BJ (cell line): Measurements from ENCODE around the gene CNPY1. TPM values are rescaled to one million over a fixed set of nuclear protein-coding genes. Genes with fewer than 3 reads are reported as not detected.

ENCODE experiments used
- CTCF ChIA-PET: fragments of 350-600 bp; formaldehyde crosslinking; extraction: SDS; loops from one replicate; lab custom pipeline; 2021; ENCODE audit warnings: antibody characterized with exemption, inconsistent platforms; lab: Yijun Ruan, JAX
- POLR2A ChIA-PET: fragments of 300-600 bp; sonication (Branson Sonifier 250); formaldehyde crosslinking; extraction: SDS; loops from one replicate; lab custom pipeline; 2021; ENCODE audit warnings: antibody characterized with exemption; lab: Charles Lee
- DNase-seq: peaks from one replicate; pipeline ENCODE4 v3.0.0-alpha.2; 2011; ENCODE audit warnings: low read depth
- H3K27me3 ChIP-seq: 2 replicates; pipeline ENCODE4 v1.6.0; 2011; ENCODE audit warnings: low read length; ENCODE audit not compliant: control insufficient read depth, insufficient read depth
- H3K36me3 ChIP-seq: 2 replicates; pipeline ENCODE4 v1.5.1; 2011; ENCODE audit warnings: low read length; ENCODE audit not compliant: control insufficient read depth, insufficient read depth
- H3K4me3 ChIP-seq: 2 replicates; pipeline ENCODE4 v1.5.1; 2011; ENCODE audit warnings: low read depth, mild to moderate bottlenecking, control low read depth, low read length
- polyA plus RNA-seq: library from polyadenylated mRNA; depleted of rRNA; stranded (reverse); fragments of >200 nt; gene quantifications from 2 replicates; pipeline ENCODE4 v1.2.3, GENCODE V29; 2011
- TF ChIP-seq, protein P1 (sequence below): IDR thresholded peaks from 2 replicates; pipeline ENCODE4 v1.5.1; 2011; ENCODE audit warnings: low read depth, mild to moderate bottlenecking, control low read depth, inconsistent platforms, low read length, moderate library complexity; ENCODE audit not compliant: insufficient read depth

Gene CNPY1
- polyA plus RNA-seq, 1 experiment: not detected

DNA sequence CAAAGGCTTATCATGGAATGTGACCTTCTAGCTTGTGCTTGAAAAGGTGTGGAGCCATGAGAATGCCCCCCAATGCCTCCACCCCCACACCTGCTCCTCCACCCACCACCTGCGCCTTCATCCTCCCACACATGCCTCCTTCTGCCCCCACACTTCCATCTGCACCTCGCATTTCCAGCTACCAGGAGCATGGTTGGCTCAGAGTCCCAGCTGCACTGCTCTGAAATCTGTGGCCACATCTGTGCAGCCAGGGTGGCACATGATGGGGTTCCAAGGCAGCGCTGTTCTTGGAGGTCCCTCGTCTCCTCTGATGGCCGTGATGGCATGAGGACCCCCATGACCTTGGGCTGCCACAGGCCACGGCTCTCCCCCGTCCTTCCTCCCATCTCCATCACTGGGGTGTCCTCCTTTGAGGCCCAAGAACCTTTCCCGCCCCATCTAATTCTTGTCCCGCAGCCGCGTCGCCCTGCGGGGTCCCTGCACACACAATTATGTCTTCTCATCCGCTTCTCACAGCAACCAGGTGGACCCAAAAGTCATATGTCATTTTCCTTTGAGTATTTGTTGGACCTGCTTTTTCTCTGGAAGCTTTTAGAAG, 40.6 kb upstream of the CNPY1 start:
- no peak for DNase-seq
- TF ChIP-seq, protein P1, sequence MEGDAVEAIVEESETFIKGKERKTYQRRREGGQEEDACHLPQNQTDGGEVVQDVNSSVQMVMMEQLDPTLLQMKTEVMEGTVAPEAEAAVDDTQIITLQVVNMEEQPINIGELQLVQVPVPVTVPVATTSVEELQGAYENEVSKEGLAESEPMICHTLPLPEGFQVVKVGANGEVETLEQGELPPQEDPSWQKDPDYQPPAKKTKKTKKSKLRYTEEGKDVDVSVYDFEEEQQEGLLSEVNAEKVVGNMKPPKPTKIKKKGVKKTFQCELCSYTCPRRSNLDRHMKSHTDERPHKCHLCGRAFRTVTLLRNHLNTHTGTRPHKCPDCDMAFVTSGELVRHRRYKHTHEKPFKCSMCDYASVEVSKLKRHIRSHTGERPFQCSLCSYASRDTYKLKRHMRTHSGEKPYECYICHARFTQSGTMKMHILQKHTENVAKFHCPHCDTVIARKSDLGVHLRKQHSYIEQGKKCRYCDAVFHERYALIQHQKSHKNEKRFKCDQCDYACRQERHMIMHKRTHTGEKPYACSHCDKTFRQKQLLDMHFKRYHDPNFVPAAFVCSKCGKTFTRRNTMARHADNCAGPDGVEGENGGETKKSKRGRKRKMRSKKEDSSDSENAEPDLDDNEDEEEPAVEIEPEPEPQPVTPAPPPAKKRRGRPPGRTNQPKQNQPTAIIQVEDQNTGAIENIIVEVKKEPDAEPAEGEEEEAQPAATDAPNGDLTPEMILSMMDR: no peak
- H3K36me3 ChIP-seq: no peaks in the 10 kb centered on the region
- POLR2A ChIA-PET: no interaction called here
- no peak overlapping the region for H3K4me3 ChIP-seq
- CTCF ChIA-PET: interaction anchor here (1.4 to 4.6 kb wide), 2 partner anchors 10 to 12 kb away, joined by 4 to 36 read pairs; no protein-coding TSS in a partner anchor
- peaks cover 2% of the 10 kb centered on the region for H3K27me3 ChIP-seq

GRCh38 chr7:155585951-155586350, 39.6 kb upstream of the CNPY1 start:
- DNase-seq: no peak
- ChIA-PET POLR2A (no interaction called here), CTCF (interaction anchor here (0.5 to 4.6 kb wide), 3 partner anchors 13 to 419 kb away, joined by 3 to 36 read pairs (median 3); no protein-coding TSS in a partner anchor)
- Histone ChIP-seq H3K4me3 (no peak overlapping the region), H3K36me3 (no peaks in the 10 kb centered on the region), H3K27me3 (peaks cover 2% of the 10 kb centered on the region)
- TF ChIP-seq, protein P1: no peak

DNA sequence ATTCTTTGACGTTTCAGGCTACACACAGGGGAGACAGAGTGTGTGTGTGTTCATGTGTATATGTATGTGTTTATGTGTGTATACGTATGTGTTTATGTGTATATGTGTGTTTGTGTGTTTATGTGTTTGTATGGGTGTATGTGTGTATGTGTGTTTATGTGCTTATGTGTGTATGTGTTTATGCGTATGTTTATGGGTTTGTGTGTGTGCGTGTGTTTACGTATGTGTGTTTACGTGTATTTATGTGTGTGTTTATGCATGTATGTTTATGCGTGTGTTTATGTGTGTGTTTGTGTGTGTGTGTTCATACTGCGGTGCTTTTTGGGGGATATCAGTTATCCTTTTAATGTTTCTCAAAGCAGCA, 39.2 kb upstream of the CNPY1 start:
- no peak for DNase-seq
- H3K36me3 ChIP-seq: no peaks in the 10 kb centered on the region
- POLR2A ChIA-PET: no interaction called here
- TF ChIP-seq, protein P1: no peak
- H3K27me3 ChIP-seq: peaks cover 2% of the 10 kb centered on the region
- CTCF ChIA-PET: interaction anchor here (0.9 to 4.6 kb wide), 4 partner anchors 14 to 182 kb away, joined by 3 to 36 read pairs (median 3); partner anchors contain the start of gene CNPY1
- H3K4me3 ChIP-seq: no peak overlapping the region

GRCh38 chr7:155584763-155585531, 38.6 kb upstream of the CNPY1 start:
- peaks cover 2% of the 10 kb centered on the region for H3K27me3 ChIP-seq
- POLR2A ChIA-PET: no interaction called here
- CTCF ChIA-PET: interaction anchor here (0.9 to 4.6 kb wide), 5 partner anchors 14 to 183 kb away, joined by 3 to 36 read pairs (median 3); partner anchors contain the start of gene CNPY1
- TF ChIP-seq, protein P1: 0 out of 2 replicates have a peak, but pooled peaks have one; percentile 4
- no peak overlapping the region for H3K4me3 ChIP-seq
- no peaks in the 10 kb centered on the region for H3K36me3 ChIP-seq
- DNase-seq: peak; percentile 15

- POLR2A ChIA-PET: no interaction called here
- no peak for DNase-seq
- CTCF ChIA-PET: interaction anchor here (1.0 to 4.6 kb wide), 4 partner anchors 15 to 184 kb away, joined by 3 to 36 read pairs (median 4); no protein-coding TSS in a partner anchor
- no peak overlapping the region for H3K4me3 ChIP-seq
- peaks cover 2% of the 10 kb centered on the region for H3K27me3 ChIP-seq
- TF ChIP-seq, protein P1: no peak
- H3K36me3 ChIP-seq: no peaks in the 10 kb centered on the region
These were observed 37.9 kb upstream of the CNPY1 start for GRCh38 chr7:155584261-155584660.
